NCI-H748 treated with DMSO at 0.1 percent for 48 hours (cell line): ENCODE data around the gene MBNL2.
A peak's percentile ranks its signal among the peaks of the same experiment; 100 is the strongest.
"Not testable (repeated sequence)": the region's sequence is repeated elsewhere in the genome, so short reads cannot be mapped to it uniquely, and the experiment has no call there.

Experiments used
- DNase-seq: peaks from one replicate; lab custom pipeline; 2025; lab: John Stamatoyannopoulos, UW

The MBNL2 gene, protein sequence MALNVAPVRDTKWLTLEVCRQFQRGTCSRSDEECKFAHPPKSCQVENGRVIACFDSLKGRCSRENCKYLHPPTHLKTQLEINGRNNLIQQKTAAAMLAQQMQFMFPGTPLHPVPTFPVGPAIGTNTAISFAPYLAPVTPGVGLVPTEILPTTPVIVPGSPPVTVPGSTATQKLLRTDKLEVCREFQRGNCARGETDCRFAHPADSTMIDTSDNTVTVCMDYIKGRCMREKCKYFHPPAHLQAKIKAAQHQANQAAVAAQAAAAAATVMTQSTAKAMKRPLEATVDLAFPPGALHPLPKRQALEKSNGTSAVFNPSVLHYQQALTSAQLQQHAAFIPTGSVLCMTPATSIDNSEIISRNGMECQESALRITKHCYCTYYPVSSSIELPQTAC

DNA sequence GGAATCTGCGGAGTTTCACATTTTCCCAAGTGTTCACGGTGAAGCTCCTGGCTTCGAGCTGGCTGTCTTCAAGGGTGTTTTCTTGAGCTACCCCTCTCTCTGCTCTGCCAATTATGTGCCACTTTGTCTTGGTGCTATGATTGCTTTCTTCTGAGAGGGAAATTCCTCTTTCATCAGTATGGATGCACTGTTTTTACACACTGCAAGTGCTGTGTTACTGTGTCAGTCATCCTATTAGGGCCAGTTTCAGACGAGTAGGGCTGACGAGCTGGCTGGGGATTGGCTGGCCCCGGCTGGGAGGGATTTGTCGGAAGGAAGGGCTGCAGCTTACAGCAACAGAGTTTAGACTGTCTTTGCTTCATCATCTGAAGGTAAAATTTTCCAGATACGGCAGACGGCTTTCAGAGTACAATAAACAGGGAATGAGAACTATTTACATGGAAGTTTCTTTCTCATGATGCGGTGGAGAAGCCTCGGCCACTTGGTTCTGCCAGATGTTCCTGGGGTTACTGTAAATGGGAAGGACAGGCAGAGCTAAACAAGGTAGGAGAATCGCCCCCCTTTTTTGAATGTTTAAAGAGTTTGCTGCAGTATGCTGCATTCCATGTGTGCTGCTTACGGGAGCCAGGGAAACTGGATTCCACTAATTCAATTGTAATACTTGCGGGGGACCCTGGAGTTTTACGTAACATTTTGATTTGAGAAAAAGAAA lies at the start of gene MBNL2:
Gene MBNL2 (plus strand): TSS at position 345 of the 712 bp plus-strand sequence. CDS start 53,903 bp downstream, outside the sequence.
- DNase-seq: peak; percentile 89

DNA sequence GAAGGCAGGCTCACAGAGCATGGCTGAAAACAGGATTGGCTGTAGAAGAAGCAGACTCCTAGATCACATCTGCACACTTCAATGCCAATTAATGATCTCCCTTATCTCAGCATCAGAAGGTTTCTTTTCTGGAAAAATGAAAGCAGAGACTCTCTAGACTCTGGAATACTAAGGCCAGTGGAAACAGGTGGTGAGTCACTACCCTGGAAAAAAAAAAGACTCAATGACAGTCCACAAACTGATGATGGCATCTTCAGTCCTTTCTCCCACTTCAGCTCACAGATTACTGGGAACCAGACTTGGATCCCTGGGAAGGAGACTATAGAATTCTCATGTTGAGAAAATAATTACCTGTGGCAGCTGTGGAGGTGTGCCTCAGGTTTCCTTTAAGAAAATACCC lies 47.5 kb upstream of the MBNL2 start:
- no peak for DNase-seq

DNA sequence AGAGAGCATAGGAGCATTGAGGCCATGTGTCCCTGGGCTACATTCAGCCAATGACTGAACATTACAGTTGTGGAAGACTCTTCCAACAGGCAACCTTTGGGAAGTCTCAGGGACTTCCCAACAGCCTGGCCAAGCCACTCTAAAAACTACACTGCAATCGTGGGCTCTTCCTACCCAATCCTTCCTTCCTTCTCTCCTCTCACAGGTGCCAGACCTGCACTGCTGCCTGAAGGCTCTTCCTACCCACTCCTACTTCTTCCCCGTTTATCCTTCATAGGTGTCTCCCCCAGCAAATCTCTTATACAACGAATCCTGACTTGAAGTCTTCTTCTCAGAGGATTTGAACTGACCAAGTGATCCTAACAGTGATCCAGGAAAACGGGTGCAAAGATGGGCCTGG lies 47.1 kb upstream of the MBNL2 start:
- DNase-seq: no peak

DNA sequence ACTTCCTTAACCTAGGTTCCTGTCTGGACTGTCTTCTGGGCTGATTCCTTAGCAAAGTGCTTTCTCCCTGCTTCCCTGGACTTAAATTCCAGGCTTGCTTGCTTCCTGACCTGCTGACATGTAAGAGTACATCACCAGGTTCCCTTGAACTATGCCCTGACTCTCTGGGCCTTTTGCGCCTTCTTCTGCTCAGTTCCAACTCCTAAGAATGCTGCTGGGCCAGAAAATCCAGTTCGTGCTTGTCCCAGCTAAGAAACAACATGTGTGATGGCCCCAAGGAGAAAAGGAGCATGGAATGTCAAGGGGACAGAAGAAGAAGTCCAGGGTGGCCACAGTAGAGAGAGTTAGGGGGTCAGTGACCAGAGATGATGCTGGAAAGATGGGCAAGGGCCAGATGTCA lies 42.6 kb upstream of the MBNL2 start:
- DNase-seq: no peak

DNA sequence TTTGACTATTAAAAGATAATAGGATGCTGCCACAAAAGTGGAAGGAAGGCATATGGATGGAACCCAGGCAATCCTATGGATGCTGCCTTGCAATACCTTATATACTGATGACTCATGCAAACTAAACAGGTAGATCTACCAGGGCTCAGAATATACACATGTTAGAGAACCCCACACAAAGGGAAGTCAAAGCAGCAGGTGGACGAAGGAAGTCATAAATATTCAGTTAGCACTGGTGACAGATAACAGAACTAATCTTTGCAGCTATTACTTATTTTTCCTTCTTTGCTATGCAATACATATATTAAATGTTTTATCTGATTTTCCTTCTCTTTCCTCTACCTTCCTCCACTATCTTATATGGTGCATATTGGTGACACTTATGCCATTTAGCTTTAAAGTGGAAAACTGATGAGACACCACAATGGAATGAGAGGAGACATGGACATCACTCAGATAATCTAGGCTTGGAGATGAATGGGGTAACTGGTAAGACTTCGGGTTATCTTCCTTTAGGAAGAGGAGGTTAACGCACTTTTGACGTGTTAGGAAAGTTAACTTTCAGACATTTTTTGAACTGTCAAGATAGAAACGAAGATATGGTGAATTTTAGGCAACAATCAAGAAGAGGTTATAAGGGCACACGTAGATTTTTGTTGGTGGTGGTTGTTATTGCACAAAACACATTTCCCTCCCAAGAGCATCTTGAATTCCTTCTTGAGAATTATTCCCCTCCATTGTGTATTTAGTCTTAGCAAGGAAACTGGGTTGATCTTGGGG lies 39.8 kb upstream of the MBNL2 start:
- DNase-seq: no peak

DNA sequence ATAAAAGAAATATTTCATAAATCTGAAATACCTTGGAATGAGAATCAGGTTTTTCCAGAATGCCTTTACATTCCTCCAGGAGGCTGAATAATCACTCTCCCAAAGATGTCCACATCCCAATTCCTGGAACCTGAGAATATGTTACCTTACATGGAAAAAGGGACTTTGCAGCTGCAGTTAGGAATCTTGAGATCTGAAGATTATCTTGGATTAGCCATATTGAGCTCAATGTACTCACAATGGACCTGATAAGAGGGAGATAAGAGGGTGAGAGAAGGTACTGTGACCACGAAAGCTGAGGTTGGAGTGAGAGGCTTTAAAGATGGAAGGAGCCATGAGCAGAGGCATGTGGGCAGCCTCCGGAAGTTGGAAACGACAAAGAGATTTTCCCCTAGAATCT lies 36.8 kb upstream of the MBNL2 start:
- DNase-seq: no peak

DNA sequence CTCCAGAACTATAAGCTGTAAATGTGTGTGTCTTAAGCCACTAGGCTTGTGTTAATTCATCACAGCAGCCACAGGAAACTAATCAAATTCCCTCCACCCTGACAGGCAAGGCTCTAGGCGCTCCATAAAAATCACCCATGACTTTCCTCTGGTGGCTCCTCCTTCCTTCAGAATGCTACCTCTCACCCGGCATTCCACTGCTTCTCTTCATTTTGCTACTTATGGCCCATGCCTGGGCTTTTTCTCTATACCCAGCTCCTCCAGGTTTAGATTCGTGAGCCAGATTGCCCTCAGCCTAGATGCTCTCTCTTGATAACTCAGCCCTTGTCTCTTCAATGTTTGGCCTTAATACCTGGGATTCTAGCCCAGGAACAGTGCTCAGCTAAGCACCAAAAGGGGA lies 36.4 kb upstream of the MBNL2 start:
- DNase-seq: no peak

DNA sequence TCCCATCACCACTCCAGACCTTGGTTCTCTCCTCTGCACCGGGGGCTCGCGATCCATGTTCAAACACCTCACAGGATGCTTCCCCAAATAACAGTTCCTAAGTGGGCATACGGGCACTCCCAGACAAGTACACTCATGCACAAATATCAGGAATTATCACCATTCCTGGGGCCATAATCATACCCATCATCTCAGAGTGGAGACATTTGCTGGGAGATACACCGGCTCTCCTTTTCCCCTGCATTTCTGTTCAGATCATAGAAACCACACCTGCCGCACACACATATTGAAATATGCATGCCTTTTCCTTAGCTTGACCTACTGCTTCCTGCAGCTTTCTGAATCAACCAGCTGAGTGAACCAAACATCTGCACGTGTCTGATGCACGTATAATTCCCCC lies 33.9 kb upstream of the MBNL2 start:
- DNase-seq: no peak

DNA sequence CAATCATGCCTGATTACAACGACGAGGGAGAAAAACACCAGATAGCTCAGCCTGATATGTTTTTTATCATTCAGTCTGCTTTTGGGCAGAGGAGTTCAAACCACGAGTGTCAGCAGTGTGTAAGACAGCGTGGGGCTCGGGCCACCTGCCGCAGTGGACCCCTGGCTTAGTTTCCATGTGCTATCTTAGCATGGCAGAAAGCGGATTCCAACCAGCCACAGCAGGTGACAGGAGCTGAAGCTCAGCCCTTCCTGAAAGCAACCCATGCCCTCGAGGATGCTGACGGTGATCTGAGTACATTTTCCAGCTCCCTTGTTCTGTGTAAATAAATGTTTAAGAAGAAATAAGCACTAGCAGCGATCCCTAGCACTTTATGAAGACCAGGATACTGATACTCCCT lies 32.2 kb upstream of the MBNL2 start:
- no peak for DNase-seq

DNA sequence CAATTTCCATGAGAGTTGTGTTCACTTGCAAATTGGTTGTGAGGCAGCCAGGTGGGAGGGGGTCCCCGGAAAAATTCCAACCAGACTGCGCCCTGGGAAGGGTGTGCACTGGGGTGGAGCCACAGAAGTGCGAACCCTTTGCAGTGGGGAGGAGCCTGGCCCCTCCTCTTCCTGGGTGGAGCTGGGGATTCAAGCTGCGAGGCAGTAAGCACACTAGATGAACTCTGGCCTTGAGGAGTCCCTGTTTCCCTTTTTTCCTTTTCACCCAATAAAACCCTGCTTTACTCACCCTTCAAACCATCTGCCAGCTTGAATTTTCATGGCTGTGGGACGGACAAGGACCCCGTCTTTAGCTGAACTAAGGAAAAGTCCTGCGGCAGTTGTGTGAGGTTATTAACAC lies 31.0 kb upstream of the MBNL2 start:
- DNase-seq: no peak

DNA sequence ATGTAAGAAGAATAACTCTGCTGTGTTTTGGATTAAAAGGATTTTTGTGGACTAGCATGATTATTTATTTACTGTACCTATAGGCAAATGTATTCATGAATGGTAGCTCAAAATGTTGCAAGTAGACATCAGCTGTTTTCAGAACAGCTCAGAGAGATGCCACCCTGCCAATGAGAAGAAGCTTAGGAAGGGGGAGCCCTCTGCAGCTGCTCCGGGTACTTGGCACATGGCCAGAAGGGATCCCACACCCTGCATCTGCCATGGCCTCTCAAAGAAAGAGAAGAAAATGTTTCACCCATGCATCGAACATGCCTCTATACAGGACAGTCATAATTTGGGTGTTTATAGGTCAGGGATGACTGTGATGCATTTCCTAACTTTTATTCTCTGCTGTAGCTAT lies 30.5 kb upstream of the MBNL2 start:
- no peak for DNase-seq

DNA sequence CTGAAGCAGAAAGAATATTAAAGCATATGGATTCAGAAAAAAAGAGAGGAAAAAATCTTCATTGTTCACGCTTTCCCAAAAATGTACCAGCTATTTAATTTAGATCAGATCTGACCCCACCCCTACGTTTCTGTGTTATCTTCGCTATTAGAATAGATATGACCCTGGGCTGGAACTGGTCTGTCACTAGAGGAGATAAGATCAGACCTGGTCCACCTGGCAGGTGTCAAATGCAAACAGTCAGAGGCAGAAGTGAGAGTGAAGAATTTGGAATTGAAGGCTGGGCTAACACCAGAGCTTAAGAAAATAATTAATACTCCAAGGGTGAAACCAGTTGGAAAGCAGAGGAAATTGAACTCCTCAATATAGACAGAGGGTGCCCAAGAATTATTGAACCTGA lies 30.0 kb upstream of the MBNL2 start:
- DNase-seq: no peak

DNA sequence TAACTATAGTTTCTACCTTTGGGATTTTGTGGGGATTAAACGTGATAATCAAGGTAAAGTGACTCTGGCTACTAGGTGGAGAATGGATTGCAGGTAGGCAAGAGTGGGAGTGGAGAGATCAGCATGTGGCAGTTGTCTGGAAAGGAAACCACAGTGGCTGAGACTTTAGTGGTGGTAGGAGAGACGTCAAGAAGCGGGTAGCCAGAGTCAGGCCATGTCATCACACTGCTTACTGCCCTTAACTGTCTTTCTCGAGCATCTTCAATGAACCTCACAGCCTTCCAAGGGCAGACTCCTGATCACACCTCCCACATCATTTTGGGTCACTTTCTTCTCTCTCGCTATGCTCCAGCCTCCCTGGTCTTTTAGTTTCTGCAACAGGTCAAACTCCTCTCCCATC lies 28.6 kb upstream of the MBNL2 start:
- no peak for DNase-seq

DNA sequence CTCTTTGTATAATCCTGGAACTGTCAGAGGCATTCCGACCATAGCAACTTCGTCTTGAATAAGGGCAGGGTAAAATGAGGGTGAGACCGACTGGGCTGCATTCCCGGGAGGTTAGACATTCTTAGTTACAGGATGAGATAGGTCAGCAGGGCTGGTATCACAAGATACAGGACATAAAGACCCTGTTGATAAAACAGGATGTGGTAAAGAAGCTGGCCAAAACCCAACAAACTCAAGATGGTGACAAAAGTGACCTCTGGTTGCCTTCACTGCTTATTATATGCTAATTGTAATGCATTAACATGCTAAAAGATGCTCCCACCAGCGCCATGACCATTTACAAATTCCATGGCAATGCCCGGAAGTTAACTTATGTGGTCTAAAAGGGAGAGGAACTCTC lies 27.7 kb upstream of the MBNL2 start:
- no peak for DNase-seq

DNA sequence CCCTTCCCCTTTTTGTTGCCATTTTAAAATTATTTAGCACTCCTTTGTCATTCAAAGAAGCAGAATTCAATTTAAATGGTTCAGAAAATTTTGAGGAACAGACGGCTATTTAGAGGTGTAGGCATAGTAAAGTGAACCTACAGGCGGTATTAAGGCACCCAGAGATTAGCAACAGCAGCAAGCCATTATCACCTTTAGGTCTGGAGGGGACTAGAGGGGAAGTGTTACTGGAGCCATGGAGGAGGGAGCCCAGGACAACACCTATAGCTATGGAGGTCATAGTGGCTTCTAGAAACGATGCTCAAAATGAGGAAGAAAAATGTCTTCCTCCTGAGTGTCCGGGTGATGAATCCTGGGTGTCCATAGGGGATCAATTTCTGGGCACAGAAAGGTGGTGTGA lies 25.8 kb upstream of the MBNL2 start:
- no peak for DNase-seq

DNA sequence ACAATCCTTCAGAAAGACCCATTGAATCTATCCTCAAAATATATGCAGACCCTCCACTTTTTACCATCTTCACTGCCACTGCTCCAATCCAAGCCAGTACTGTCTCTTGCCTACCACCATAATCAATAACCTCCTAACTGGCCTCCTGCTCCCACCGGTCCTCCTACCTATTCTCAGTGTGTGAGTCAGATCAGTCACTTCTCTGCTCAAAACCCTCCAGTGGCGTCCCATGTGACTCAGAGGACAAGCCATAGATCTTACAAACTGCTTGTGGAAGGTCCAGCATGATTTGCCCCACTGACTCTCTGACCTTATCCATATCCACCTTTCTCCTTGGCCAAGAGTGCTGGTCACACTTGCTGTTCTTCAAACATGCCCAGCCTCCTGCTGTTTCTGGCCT lies 23.4 kb upstream of the MBNL2 start:
- DNase-seq: no peak

DNA sequence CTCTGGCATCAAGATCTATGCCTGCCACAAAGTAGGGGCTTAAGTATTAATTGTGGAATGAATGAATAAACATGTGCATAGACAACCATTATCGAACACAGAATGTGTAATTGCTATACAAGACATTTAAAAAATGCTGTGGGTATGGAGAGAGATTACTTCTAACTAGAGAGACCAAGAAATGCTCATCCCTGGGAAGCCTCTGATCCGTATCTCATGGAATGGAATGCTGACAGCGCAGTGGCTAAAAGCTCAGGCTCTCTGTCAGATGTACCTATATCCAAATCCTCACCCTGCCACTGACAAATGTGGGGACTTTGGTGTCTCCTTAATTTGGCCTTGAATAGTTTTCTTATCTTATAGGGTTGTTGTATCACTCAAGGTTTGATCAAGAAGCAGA lies 22.7 kb upstream of the MBNL2 start:
- no peak for DNase-seq

DNA sequence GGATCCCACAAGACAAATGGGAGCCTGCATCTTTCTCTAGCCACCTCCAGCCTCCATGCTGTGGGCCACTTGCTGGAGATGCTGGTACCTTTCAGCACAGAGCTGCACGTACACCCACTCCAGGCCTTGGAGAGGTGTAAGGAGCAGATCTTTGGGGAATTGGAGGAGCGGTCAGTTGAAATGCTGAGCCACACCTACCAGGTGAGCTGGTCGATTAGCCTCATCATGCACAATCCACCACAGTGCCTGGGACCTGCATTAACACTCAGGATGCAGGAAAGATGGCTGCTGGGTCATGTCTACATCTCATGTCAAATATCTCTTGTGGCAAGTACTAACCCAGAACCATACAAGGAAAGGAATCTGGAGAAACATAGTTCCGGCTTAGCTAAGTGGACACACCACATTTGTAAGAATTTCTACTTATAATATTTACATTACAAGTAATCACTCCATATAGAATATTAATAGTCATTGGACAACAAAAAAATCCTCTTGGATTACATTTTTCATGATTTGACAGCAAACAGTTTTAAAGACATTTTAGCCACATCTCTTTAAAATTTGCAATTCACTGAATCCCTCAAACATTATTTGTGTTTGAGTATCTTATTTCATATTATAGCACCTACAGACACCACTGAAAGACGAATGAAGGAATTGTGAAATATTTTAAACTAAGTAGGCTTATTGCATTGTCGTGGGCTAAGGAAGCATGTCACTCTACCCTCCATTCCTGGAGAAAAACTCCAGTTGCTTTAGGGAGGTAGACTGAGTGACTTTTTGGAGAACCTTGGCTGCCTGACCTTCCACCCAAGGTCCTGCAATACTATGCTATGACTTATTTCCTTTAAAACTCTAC lies 21.8 kb upstream of the MBNL2 start:
- no peak for DNase-seq

DNA sequence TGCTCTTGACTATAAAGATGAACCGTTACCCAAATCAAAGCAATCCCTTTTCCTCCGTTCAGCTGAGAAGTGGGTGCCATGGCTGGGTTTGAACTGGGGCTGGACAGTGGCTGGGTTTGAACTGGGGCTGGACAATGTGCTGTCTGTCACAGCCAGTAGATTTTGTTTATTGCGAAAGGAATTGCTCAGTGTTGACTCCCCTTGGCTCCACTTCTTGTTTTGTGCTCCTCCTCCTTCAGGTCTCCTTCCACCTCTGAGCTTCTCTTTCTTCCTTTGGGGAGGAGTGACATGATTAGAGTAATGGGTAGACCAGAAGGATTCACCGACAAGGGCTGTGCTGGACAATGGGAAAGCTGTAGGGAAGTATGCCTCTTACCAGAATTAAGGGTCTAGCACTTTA lies 19.4 kb upstream of the MBNL2 start:
- DNase-seq: no peak

DNA sequence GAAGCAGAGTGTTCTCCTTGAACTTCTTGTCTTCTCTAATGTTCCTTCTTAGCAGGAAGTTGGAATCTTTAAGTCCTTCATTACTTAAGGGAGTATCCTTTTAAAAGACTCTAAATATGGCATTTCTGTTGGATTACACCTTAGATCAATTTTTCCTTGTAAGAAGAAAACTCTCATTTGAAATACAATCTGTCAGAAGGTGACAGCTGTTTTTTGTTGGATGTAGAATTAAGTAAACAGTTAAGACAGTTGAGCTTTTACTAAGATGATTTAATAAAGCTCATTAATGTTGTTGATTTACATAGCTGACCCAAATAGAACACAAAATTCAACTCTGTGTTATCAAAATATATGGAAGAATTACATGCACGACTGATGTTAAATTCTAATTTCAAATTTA lies 16.7 kb upstream of the MBNL2 start:
- no peak for DNase-seq

DNA sequence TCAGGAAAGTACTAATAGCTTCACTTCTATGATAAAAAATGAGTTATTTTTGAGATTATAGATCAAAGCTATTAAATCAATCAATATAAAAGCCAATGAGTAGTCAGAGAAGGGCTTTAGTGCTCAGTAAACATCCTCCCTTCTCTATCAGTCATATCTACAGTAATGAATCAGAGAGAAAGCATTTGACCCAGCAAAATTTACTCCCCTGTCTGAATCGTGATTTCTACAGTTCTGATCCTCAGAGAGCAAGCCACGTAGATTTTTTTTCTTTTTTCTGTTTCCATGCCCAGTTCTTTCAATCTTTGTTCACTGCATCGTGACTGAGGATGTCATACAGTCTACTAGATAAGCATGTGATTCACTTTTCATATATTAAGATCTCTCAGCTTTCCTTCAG lies 16.2 kb upstream of the MBNL2 start:
- no peak for DNase-seq

DNA sequence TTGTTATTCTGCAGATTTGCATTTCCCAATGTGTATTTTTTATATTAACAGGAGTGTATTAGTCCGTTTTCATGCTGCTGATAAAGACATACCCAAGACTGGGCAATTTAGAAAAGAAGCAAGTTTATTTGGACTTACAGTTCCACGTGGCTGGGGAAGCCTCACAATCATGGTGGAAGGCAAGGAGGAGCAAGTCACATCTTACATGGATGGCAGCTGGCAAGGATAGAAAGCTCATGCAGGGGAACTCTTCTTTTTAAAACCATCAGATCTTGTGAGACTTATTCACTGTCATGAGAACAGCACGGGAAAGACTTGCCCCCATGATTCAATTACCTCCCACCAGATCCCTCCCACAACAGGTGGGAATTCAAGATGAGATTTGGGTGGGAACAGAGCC lies 14.9 kb upstream of the MBNL2 start:
- not testable (repeated sequence) for DNase-seq
